Measurements from ENCODE around the gene PHACTR3.

The PHACTR3 gene

GRCh38 chr20:59810449-59811187 is 206.3 kb downstream of the PHACTR3 start:
- FAIRE-seq (no peak), DNase-seq (ENCODE audit: low spot score) (no peak)

- DNase-seq (ENCODE audit: low spot score), result no peak
- FAIRE-seq, result no peak
These were observed 207.4 kb downstream of the PHACTR3 start for GRCh38 chr20:59811681-59812171.

GRCh38 chr20:59812286-59813125 is 208.2 kb downstream of the PHACTR3 start:
- peak; percentile 90 for FAIRE-seq
- no peak for DNase-seq (ENCODE audit: low spot score)

GRCh38 chr20:59813126-59813947 is 209.0 kb downstream of the PHACTR3 start:
- no peak for DNase-seq (ENCODE audit: low spot score)
- FAIRE-seq, result no peak

- FAIRE-seq (no peak), DNase-seq (ENCODE audit: low spot score) (no peak)
These were observed 209.9 kb downstream of the PHACTR3 start for GRCh38 chr20:59813948-59814839.

- no peak for FAIRE-seq
- DNase-seq (ENCODE audit: low spot score), result no peak
These were observed 210.6 kb downstream of the PHACTR3 start for GRCh38 chr20:59814840-59815340.

- FAIRE-seq (no peak), DNase-seq (ENCODE audit: low spot score) (no peak)
These were observed 211.9 kb downstream of the PHACTR3 start for GRCh38 chr20:59816146-59816738.

GRCh38 chr20:59817406-59817805 is 213.1 kb downstream of the PHACTR3 start:
- FAIRE-seq, result no peak
- no peak for DNase-seq (ENCODE audit: low spot score)

- FAIRE-seq (no peak), DNase-seq (ENCODE audit: low spot score) (no peak)
These were observed 213.7 kb downstream of the PHACTR3 start for GRCh38 chr20:59817846-59818615.

GRCh38 chr20:59818911-59819310 is 214.6 kb downstream of the PHACTR3 start:
- FAIRE-seq, result no peak
- DNase-seq (ENCODE audit: low spot score), result no peak

GRCh38 chr20:59819496-59820203 is 215.3 kb downstream of the PHACTR3 start:
- DNase-seq (ENCODE audit: low spot score) (no peak), FAIRE-seq (no peak)

- FAIRE-seq (peak; percentile 56), DNase-seq (ENCODE audit: low spot score) (no peak)
These were observed 216.1 kb downstream of the PHACTR3 start for GRCh38 chr20:59820204-59821041.

- DNase-seq (ENCODE audit: low spot score) (no peak), FAIRE-seq (peak; percentile 55)
These were observed 216.9 kb downstream of the PHACTR3 start for GRCh38 chr20:59821201-59821600.

GRCh38 chr20:59821788-59822187 is 217.4 kb downstream of the PHACTR3 start:
- DNase-seq (ENCODE audit: low spot score) (no peak), FAIRE-seq (no peak)

GRCh38 chr20:59822291-59823029 is 218.1 kb downstream of the PHACTR3 start:
- DNase-seq (ENCODE audit: low spot score) (no peak), FAIRE-seq (peak; percentile 42)

- no peak for FAIRE-seq
These were observed 218.7 kb downstream of the PHACTR3 start for GRCh38 chr20:59823030-59823423.

More at GRCh38 chr20:59823030-59823423, 218.7 kb downstream of the PHACTR3 start:
- no peak for DNase-seq (ENCODE audit: low spot score)
